BLaER1 treated with 17β-estradiol and CSF1 and Interleukin-3, amounts not matched to agents 10 nM and 100 nM (cell line): ENCODE measurements around the gene SERGEF.
"Not testable (repeated sequence)": the region's sequence is repeated elsewhere in the genome, so short reads cannot be mapped to it uniquely, and the experiment has no call there.

Experiments used
- H3K27ac ChIP-seq, 11 experiments: shearing (Covaris generic); formaldehyde crosslinking; 2 replicates each; pipeline ENCODE4 v1.8.1; 2022
- H3K27me3 ChIP-seq, 11 experiments: shearing (Covaris generic); formaldehyde crosslinking; 2 replicates each; pipeline ENCODE4 v1.8.1; 2022
- H3K36me3 ChIP-seq, 11 experiments: shearing (Covaris generic); formaldehyde crosslinking; 2 replicates each; pipeline ENCODE4 v1.8.1; 2022
- H3K4me1 ChIP-seq, 10 experiments: shearing (Covaris generic); formaldehyde crosslinking; 2 replicates each; pipeline ENCODE4 v1.8.1; 2022
- H3K4me2 ChIP-seq, 11 experiments: shearing (Covaris generic); formaldehyde crosslinking; 2 replicates each; pipeline ENCODE4 v1.8.1; 2022
- H3K4me3 ChIP-seq, 10 experiments: shearing (Covaris generic); formaldehyde crosslinking; 2 replicates each; pipeline ENCODE4 v1.8.1; 2022
- H3K9ac ChIP-seq, 11 experiments: shearing (Covaris generic); formaldehyde crosslinking; 2 replicates each; pipeline ENCODE4 v1.8.1; 2022
- H3K9me3 ChIP-seq, 11 experiments: shearing (Covaris generic); formaldehyde crosslinking; replicated peaks in 1 of 11; 2 replicates each; pipeline ENCODE4 v1.8.1; 2022
- H4K20me1 ChIP-seq, 11 experiments: shearing (Covaris generic); formaldehyde crosslinking; 2 replicates each; pipeline ENCODE4 v1.8.1; 2022
- Cebpa-rat ChIP-seq, 11 experiments: shearing (Covaris generic); IDR thresholded peaks; 2 replicates each; pipeline ENCODE4 v1.8.1; 2022

Gene SERGEF

DNA sequence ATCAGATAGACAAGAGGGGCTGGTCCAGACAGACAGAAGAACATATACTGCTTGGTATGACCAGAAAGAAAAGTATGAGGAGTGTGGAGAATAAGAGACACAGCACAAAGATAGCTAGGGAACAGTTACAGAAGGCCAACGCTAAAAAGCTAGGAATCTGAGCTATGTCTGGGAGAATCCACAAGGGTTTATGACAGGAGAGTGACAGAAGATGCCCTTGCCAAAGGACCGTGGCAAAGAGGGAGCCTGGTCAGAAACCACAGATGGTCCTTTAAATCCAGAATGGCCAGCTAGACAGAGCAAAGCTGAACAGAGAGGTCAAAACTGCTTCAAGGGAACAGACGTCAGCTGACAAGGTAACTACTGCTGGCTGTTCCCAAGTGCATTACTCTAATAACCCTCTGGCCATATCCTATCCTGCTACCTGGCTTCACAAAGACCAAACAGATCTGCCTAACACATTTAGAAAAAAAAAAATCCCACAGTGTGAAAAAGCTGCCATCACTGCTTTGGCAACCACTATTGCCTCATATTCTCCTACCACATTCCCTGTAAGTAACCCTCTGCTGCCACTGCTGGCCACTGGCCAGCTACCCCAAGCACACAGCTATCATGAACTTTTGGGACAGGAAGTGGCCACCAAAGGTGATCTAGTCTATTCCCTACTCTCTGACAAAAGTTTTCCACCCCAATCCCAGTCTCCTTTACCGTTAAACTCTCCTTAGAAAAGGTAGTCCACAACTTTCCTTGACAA, 7.3 kb downstream of the SERGEF start:
- no peak for TF ChIP-seq Cebpa-rat (IDR thresholded peaks at IDR 0.05)
- peaks cover 0 to 20% (median 0%) of the 10 kb centered on the region in 11 experiments; a peak in 6 of 22 replicates for H4K20me1 ChIP-seq

GRCh38 chr11:18001191-18001590, 11.7 kb downstream of the SERGEF start:
- Histone ChIP-seq H4K20me1 (no peaks in the 10 kb centered on the region), H3K27me3 (no peaks in the 10 kb centered on the region), H3K4me3 (no peak overlapping the region), H3K4me2 (no peak overlapping the region), H3K36me3 (peaks cover 79 to 98% (median 91%) of the 10 kb centered on the region in 11 experiments), H3K9me3 (no peaks in the 10 kb centered on the region), H3K27ac (no peak overlapping the region), H3K4me1 (no peaks in the 10 kb centered on the region), H3K9ac (no peak overlapping the region)
- no peak for TF ChIP-seq Cebpa-rat (IDR thresholded peaks at IDR 0.05)

More for the DNA sequence above, 7.3 kb downstream of the SERGEF start:
- H3K9ac ChIP-seq: no peak overlapping the region
- H3K27ac ChIP-seq: no peak overlapping the region
- no peak overlapping the region for H3K4me3 ChIP-seq
- no peaks in the 10 kb centered on the region for H3K9me3 ChIP-seq
- H3K36me3 ChIP-seq: peaks cover 58 to 77% (median 67%) of the 10 kb centered on the region in 11 experiments
- no peaks in the 10 kb centered on the region for H3K27me3 ChIP-seq
- H3K4me2 ChIP-seq: no peak overlapping the region
- H3K4me1 ChIP-seq: no peaks in the 10 kb centered on the region

DNA sequence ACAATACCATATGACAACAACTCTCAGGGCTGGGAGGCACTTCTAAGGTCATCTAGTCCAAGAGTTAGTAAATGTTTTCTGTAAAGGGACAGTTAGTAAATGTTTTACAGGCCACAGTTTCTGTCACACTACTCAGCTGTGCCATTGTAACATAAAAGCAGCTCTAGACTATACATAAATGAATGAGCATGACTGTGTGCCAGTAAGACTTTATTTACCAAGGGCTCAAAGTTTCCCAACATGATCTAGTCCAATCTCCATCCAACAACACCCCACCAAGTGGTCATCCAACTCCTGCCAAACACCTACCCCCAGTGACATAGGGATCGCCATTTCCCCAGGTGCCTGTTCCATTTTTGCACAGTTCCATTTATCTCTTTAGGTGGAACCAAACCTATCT, 12.1 kb downstream of the SERGEF start:
- Histone ChIP-seq H3K9me3 (no peaks in the 10 kb centered on the region), H3K4me1 (no peaks in the 10 kb centered on the region), H3K27me3 (no peaks in the 10 kb centered on the region), H3K4me3 (no peak overlapping the region), H3K36me3 (peaks cover 75 to 98% (median 91%) of the 10 kb centered on the region in 11 experiments), H3K9ac (no peak overlapping the region), H3K4me2 (no peak overlapping the region), H3K27ac (no peak overlapping the region), H4K20me1 (no peaks in the 10 kb centered on the region)
- TF ChIP-seq Cebpa-rat (IDR thresholded peaks at IDR 0.05): no peak

DNA sequence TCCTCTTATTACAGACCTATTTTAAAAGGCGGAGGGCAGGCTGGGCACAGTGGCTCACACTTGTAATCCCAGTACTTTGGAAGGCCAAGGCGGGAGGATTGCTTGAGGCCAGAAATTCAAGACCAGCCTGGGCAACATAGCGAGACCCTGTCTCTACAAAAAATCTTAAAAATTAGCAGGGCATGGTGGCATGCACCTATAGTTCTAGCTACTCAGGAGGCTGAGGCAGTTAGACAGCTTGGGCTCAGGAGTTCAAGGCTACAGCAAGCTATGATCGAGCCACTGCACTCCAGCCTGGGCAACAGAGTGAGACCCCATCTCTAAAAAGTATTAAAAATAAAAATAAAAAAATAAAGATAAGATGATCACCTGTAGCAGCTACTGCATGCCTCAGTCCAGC, 12.7 kb downstream of the SERGEF start:
- H4K20me1 ChIP-seq, H3K9ac ChIP-seq, H3K4me3 ChIP-seq, H3K27ac ChIP-seq, H3K27me3 ChIP-seq, H3K9me3 ChIP-seq, H3K4me2 ChIP-seq, H3K4me1 ChIP-seq: not testable (repeated sequence)
- H3K36me3 ChIP-seq: peaks cover 74 to 98% (median 91%) of the 10 kb centered on the region in 11 experiments

DNA sequence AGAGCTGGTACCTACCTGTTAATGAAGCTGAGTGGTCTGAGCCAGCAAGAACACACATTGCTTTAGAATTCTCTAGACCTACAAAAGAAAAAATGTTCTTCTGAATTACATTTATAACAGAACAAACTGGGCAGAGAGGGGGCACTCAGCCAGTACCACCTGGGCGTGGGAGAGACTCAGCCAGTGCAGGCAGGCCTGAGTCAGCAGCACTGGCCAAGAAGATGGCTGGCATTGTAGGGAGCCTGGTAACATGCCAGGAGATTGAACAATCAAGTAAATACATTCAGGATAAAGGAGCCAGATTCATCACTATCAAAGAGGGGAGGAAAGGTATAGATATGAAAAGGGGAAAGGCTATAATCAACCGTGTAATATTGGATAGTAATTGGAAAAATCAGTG, 19.9 kb downstream of the SERGEF start:
- TF ChIP-seq Cebpa-rat (IDR thresholded peaks at IDR 0.05): no peak
- no peak overlapping the region for H3K4me2 ChIP-seq
- no peak overlapping the region for H3K4me3 ChIP-seq
- H3K36me3 ChIP-seq: peaks cover 45 to 83% (median 67%) of the 10 kb centered on the region in 11 experiments
- H3K9me3 ChIP-seq: no peaks in the 10 kb centered on the region
- H4K20me1 ChIP-seq: 0 out of 22 replicates have a peak, but pooled peaks cover 0 to 4% (median 0%) of the 10 kb centered on the region in 11 experiments
- H3K27ac ChIP-seq: no peak overlapping the region
- 0 out of 20 replicates have a peak, but pooled peaks cover 0 to 7% (median 0%) of the 10 kb centered on the region in 10 experiments for H3K4me1 ChIP-seq
- no peaks in the 10 kb centered on the region for H3K27me3 ChIP-seq
- no peak overlapping the region for H3K9ac ChIP-seq

GRCh38 chr11:17991783-17992433, 20.9 kb downstream of the SERGEF start:
- Histone ChIP-seq H3K27me3 (no peaks in the 10 kb centered on the region), H3K4me3 (no peak overlapping the region)

GRCh38 chr11:17989306-17989705, 23.5 kb downstream of the SERGEF start:
- H3K27me3 ChIP-seq: no peaks in the 10 kb centered on the region

More at GRCh38 chr11:17991783-17992433, 20.9 kb downstream of the SERGEF start:
- no peak overlapping the region for H3K9ac ChIP-seq
- no peak overlapping the region for H3K27ac ChIP-seq
- 0 out of 20 replicates have a peak, but pooled peaks cover 0 to 7% (median 0%) of the 10 kb centered on the region in 10 experiments for H3K4me1 ChIP-seq
- TF ChIP-seq Cebpa-rat (IDR thresholded peaks at IDR 0.05): no peak
- peaks cover 50 to 83% (median 72%) of the 10 kb centered on the region in 11 experiments for H3K36me3 ChIP-seq
- H4K20me1 ChIP-seq: 0 out of 22 replicates have a peak, but pooled peaks cover 0 to 4% (median 0%) of the 10 kb centered on the region in 11 experiments
- no peaks in the 10 kb centered on the region for H3K9me3 ChIP-seq
- H3K4me2 ChIP-seq: no peak overlapping the region

GRCh38 chr11:17988465-17988864, 24.4 kb downstream of the SERGEF start:
- H3K4me2 ChIP-seq: no peak overlapping the region
- no peaks in the 10 kb centered on the region for H3K9me3 ChIP-seq
- no peaks in the 10 kb centered on the region for H3K27me3 ChIP-seq
- no peaks in the 10 kb centered on the region for H4K20me1 ChIP-seq
- H3K36me3 ChIP-seq: peaks cover 57 to 86% (median 72%) of the 10 kb centered on the region in 11 experiments
- no peak overlapping the region for H3K27ac ChIP-seq
- TF ChIP-seq Cebpa-rat (IDR thresholded peaks at IDR 0.05): no peak
- no peak overlapping the region for H3K4me3 ChIP-seq
- 0 out of 20 replicates have a peak, but pooled peaks cover 0 to 7% (median 0%) of the 10 kb centered on the region in 10 experiments for H3K4me1 ChIP-seq
- no peak overlapping the region for H3K9ac ChIP-seq

More at GRCh38 chr11:17989306-17989705, 23.5 kb downstream of the SERGEF start:
- Histone ChIP-seq H3K36me3 (peaks cover 57 to 86% (median 74%) of the 10 kb centered on the region in 11 experiments), H4K20me1 (no peaks in the 10 kb centered on the region), H3K4me3 (no peak overlapping the region), H3K27ac (no peak overlapping the region), H3K4me1 (0 out of 20 replicates have a peak, but pooled peaks cover 0 to 7% (median 0%) of the 10 kb centered on the region in 10 experiments), H3K9me3 (no peaks in the 10 kb centered on the region), H3K9ac (no peak overlapping the region), H3K4me2 (no peak overlapping the region; a peak in 1 of 22 replicates)
- TF ChIP-seq Cebpa-rat (IDR thresholded peaks at IDR 0.05): no peak

GRCh38 chr11:17987826-17988225, 25.0 kb downstream of the SERGEF start:
- H3K9me3 ChIP-seq: no peaks in the 10 kb centered on the region
- TF ChIP-seq Cebpa-rat (IDR thresholded peaks at IDR 0.05): no peak
- no peaks in the 10 kb centered on the region for H4K20me1 ChIP-seq
- no peak overlapping the region for H3K9ac ChIP-seq
- 0 out of 20 replicates have a peak, but pooled peaks cover 0 to 7% (median 0%) of the 10 kb centered on the region in 10 experiments for H3K4me1 ChIP-seq
- no peaks in the 10 kb centered on the region for H3K27me3 ChIP-seq
- peaks cover 51 to 86% (median 68%) of the 10 kb centered on the region in 11 experiments for H3K36me3 ChIP-seq
- no peak overlapping the region for H3K27ac ChIP-seq
- H3K4me3 ChIP-seq: no peak overlapping the region
- H3K4me2 ChIP-seq: no peak overlapping the region
